ENCODE data around the gene ANKRD52.
"Not testable (repeated sequence)": the region's sequence is repeated elsewhere in the genome, so short reads cannot be mapped to it uniquely, and the experiment has no call there.

ANKRD52 gene

GRCh38 chr12:56258068-56258819, at the start of gene ANKRD52:
ANKRD52 (minus strand) TSS chr12:56258384; CDS start chr12:56258269, 115 bp downstream.
- DNase-seq = peak; percentile 48

DNA sequence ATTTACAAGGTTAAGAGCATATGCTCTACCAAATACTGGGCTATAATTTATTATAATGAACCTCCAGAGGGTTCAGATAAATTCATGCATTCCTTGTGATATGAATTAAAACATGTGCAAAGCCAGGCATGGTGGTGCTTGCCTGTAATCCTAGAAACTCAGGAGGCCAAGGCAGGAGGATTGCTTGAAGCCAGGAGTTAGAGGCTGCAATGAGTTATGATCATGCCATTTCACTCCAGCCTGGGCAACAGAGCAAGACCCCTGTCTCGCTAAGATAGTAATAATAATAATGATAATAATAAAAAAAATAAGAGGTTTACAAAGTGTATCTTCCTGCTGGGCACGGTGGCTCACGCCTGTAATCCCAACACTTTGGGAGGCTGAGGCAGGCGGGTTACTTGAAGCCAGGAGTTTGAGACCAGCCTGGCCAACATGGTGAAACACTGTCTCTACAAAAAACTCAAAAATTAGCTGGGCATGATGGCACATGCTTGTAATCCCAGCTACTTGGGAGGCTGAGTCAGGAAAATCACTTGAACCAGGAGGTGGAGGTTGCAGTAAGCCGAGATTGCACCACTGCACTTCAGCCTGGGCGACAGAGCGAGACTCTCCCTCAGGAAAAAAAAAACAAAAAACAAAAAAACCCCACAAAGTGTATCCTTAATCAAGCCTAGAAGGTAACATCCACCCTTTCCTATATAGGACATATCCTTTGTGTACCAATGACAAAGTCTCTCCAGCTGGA, 49.2 kb upstream of the ANKRD52 start:
- no peak for DNase-seq

DNA sequence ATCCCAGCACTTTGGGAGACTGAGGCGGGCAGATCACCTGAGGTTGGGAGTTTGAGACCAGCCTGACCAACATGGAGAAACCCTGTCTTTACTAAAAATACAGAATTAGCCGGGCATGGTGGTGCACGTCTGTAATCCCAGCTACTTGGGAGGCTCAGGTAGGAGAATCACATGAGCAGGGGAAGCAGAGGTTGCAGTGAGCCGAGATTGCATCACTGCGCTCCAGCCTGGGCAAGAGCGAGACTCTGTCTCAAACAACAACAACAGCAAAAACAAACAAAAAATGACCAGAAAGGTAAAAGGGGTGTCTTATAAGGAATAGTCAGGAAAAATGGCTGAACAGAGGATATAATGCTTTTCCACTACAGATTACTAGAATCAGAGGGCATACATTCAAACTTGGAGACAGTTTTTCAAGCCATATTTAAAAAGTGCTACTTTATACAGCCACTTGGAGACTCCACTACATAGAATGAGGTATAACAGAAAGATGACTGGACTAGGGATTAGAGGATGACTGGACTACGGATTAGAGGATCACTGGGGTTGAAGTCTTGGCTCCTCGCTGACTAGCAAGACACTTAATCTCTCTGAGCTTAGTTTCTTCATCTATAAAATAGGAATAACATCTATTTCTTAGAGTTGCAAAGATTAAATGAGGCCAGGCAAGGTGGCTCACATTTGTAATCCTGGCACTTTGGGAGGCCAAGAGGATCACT, 46.8 kb upstream of the ANKRD52 start:
- no peak for DNase-seq

DNA sequence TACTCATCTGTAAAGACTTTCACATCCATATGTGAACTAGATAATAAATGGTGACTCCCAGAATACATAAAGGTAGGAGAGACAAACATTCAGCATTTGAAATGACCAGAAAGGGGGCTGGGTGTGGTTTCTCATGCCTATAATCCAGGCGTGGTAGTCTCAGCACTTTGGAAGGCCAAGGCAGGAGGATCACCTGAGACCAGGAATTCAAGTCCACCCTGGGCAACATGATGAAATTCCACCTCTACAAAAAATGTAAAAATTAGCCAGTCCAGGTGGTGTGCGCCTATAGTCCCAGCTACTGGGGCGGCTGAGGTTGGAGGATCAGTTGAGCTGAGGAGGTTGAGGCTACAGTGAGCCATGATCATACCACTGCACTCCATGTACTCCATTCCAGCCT, 46.1 kb upstream of the ANKRD52 start:
- no peak for DNase-seq

DNA sequence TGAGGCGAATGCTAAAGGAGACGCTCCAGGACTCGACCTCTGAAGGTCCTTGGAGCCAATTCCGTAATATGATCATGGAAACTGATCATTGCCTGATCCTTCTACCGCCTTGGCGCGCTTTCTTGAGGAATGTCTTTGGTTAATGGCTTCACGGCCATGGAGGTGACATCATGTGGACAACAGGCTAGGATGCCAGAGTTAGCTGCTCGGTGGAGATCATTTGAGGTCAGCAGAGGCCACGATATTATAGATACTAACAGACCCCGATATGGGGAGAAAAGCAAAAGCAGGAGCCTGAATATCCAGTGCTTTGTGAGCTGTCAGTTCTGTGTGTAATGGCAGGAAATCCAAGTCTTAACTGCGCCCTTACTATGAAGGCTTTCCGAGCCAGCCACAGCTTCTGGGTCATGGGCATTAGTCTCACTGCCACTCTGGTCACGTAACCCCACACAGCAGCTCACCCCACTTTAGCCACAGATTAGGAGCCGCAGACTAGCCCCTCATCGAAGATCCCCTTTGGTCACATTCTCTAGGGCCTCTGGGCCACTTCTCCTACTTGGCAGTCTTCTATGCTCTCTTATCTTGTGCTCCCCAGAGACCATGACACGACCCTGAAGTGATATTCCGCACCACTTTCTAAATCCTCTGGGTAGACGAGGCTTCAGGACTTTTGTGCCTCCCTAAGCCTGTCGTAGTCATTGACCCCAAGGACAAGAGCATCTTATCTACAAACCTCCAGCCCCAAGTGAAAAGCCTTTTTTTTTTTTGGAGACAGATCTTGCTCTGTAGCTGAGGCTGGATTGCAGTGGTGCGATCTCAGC, 42.7 kb upstream of the ANKRD52 start:
- DNase-seq = no peak

- DNase-seq = peak; percentile 90
Measured at GRCh38 chr12:56299853-56300643, 41.9 kb upstream of the ANKRD52 start, which contains the start of gene CS. CS (minus strand) TSS chr12:56300330; CDS start chr12:56300201, 129 bp downstream.

GRCh38 chr12:56299308-56299852, 41.2 kb upstream of the ANKRD52 start:
- DNase-seq = no peak

- DNase-seq = no peak
Measured at GRCh38 chr12:56298828-56299227, 40.6 kb upstream of the ANKRD52 start.

- DNase-seq = no peak
Measured at GRCh38 chr12:56297400-56297799, 39.2 kb upstream of the ANKRD52 start.

- DNase-seq = no peak
Measured at GRCh38 chr12:56296295-56296694, 38.1 kb upstream of the ANKRD52 start.

- no peak for DNase-seq
Measured at GRCh38 chr12:56293795-56294194, 35.6 kb upstream of the ANKRD52 start.

GRCh38 chr12:56288705-56289387, 30.7 kb upstream of the ANKRD52 start:
- no peak for DNase-seq

DNA sequence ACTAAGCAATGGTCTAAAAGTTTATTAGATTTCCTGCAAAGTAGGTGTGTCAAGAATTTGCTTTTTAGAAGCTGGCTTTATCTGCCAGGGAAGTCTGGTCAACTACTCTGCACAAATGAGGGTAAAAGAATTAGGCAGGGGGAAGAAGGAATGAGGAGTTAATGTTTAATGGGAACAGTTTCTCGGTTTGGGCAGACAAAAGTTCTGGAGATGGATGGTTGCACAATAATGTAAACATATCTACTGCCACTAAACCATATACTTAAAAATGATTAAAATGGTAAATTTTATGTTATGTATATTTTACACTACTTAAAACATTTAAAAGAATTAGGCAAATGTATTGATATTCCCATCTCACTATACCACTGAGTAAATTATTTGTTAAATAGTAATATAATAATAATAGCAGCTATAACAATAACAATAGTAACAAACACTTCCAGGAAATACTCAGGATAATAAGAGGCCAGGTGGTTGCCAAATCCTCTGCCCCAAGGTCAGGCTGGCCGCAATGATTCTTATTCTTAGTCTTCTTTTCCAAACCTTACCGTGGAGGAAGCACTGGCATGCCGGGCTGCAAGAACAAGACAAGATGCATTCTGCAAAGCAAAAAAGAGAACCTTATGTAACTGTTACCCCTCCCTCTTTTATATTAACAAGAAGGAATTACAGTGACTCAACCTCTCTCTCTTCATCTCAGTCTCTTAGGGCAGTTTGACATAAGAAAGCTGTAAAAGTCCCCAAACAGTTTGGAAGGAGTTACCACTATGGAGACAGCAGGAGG, 28.1 kb upstream of the ANKRD52 start:
- no peak for DNase-seq

GRCh38 chr12:56284263-56284662, 26.1 kb upstream of the ANKRD52 start:
- not testable (repeated sequence) for DNase-seq

DNA sequence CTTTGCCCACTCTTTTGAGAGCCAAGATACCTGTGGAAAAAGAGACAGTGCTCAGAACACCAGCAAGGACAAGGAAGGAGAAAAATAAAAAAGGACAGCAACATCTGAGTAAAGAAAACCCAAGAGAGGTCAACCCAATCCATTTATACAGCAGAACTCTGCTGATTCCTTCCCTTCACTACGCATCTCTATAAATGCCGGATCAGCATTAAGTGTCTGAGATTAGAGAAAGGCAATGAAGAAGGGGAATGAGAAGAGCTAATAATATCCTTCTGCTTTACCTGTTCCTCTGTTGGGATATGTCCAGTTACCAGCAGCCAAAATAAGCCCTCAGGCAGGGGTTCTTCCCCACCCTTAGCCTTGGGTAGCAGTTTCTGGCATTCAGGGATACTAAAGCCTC, 24.4 kb upstream of the ANKRD52 start:
- no peak for DNase-seq

DNA sequence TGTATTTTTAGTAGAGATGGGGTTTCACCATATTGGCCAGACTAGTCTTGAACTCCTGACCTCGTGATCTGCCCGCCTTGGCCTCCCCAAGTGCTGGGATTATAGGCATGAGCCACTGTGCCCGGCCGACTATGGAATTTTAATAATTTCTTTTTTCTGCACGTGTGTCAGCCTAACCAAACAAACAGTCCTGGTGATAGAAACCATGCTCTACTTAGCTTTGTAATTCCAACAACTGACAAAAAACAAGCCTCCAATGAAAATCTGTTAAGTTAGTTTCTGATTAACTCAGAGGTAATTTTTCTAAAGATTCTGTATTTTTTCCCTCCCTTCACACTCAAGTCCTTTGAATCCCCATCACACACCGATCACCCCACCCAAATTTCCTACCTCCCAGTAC, 23.8 kb upstream of the ANKRD52 start:
- no peak for DNase-seq

- DNase-seq = no peak
Measured at GRCh38 chr12:56280849-56281248, 22.7 kb upstream of the ANKRD52 start.

GRCh38 chr12:56278905-56279304, 20.7 kb upstream of the ANKRD52 start:
- no peak for DNase-seq

DNA sequence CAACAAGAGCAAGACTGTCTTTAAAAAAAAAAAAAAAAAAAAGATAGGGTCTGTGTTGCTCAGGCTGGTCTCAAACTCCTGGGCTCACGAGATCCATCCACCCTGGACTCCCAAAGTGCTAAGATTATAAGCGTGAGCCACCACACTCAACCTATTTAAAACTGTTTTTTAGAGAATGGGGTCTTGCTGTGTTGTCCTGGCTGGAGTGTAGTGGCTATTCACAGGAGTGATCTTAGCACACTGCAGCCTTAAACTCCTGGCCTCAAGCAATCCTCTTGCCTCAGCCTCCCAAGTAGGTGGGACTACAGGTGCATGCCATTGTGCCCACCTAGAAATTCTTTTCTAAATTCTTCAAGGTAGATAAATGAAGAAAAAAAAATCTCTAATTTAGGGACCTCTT, 16.1 kb upstream of the ANKRD52 start:
- no peak for DNase-seq

GRCh38 chr12:56272468-56272867, 14.3 kb upstream of the ANKRD52 start:
- DNase-seq = not testable (repeated sequence)
